ENCODE results near the gene MCCD1.
"Not testable (repeated sequence)": the region's sequence is repeated elsewhere in the genome, so short reads cannot be mapped to it uniquely, and the experiment has no call there.

The MCCD1 gene

GRCh38 chr6:31528821-31529328 lies at the start of gene MCCD1:
Gene MCCD1 (plus strand): TSS chr6:31528962. CDS start chr6:31529015, 53 bp downstream.
- DNase-seq = no peak

GRCh38 chr6:31479151-31479932 lies 49.4 kb upstream of the MCCD1 start:
- no peak for DNase-seq

GRCh38 chr6:31479933-31480535 lies 48.7 kb upstream of the MCCD1 start:
- DNase-seq = no peak

- no peak for DNase-seq
Observed at GRCh38 chr6:31480574-31480973, 48.2 kb upstream of the MCCD1 start.

GRCh38 chr6:31483392-31483791 lies 45.4 kb upstream of the MCCD1 start:
- no peak for DNase-seq

- no peak for DNase-seq
Observed at GRCh38 chr6:31485055-31485454, 43.7 kb upstream of the MCCD1 start.

GRCh38 chr6:31486065-31486837 lies 42.5 kb upstream of the MCCD1 start:
- not testable (repeated sequence) for DNase-seq

GRCh38 chr6:31487674-31488073 lies 41.1 kb upstream of the MCCD1 start:
- not testable (repeated sequence) for DNase-seq

- DNase-seq = no peak
Observed at GRCh38 chr6:31489086-31489485, 39.7 kb upstream of the MCCD1 start.

- no peak for DNase-seq
Observed at GRCh38 chr6:31490115-31490873, 38.5 kb upstream of the MCCD1 start.

GRCh38 chr6:31493550-31493874 lies 35.2 kb upstream of the MCCD1 start:
- DNase-seq = not testable (repeated sequence)

GRCh38 chr6:31493875-31494694 lies 34.7 kb upstream of the MCCD1 start:
- DNase-seq = peak; percentile 69 to 74

GRCh38 chr6:31495580-31495979 lies 33.2 kb upstream of the MCCD1 start:
- DNase-seq = no peak

- not testable (repeated sequence) for DNase-seq
Observed at GRCh38 chr6:31496826-31497225, 31.9 kb upstream of the MCCD1 start.

GRCh38 chr6:31497531-31498476 lies 31.0 kb upstream of the MCCD1 start, which contains the start of gene MICB:
Gene MICB (plus strand): TSS chr6:31498145. CDS start chr6:31498194, 49 bp downstream.
- peak; percentile 84 to 85 for DNase-seq

- DNase-seq = no peak
Observed at GRCh38 chr6:31498748-31499147, 30.0 kb upstream of the MCCD1 start.

- DNase-seq = not testable (repeated sequence)
Observed at GRCh38 chr6:31499648-31500047, 29.1 kb upstream of the MCCD1 start.

GRCh38 chr6:31502586-31502985 lies 26.2 kb upstream of the MCCD1 start:
- DNase-seq = no peak

- not testable (repeated sequence) for DNase-seq
Observed at GRCh38 chr6:31509036-31509435, 19.7 kb upstream of the MCCD1 start.

GRCh38 chr6:31510007-31510406 lies 18.8 kb upstream of the MCCD1 start:
- no peak for DNase-seq
